ENCODE results near the gene CUL4A.

The CUL4A gene

DNA sequence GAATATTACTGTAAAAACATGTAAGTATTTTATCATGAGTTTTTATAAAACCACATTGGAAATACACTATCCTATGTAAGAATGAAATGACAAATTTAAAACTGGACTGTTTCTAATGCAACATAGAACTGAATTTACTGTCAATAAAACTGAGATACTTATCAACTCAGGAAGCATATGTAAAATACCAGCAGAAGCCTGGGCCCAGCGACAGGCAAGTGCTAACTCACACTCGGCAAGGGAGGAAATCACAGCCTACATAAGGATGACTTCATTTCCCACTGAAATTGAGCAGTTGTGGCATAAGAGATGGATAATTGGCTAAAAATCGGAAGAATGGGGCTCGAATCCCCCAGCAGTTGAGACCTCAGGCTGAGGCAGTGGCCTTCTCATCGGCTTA lies 38.9 kb upstream of the CUL4A start:
- DNase-seq (ENCODE audit: low spot score): no peak
- no peak overlapping the region for H3K4me3 ChIP-seq
- H3K27ac ChIP-seq: no peak overlapping the region
- TF ChIP-seq, protein P1, sequence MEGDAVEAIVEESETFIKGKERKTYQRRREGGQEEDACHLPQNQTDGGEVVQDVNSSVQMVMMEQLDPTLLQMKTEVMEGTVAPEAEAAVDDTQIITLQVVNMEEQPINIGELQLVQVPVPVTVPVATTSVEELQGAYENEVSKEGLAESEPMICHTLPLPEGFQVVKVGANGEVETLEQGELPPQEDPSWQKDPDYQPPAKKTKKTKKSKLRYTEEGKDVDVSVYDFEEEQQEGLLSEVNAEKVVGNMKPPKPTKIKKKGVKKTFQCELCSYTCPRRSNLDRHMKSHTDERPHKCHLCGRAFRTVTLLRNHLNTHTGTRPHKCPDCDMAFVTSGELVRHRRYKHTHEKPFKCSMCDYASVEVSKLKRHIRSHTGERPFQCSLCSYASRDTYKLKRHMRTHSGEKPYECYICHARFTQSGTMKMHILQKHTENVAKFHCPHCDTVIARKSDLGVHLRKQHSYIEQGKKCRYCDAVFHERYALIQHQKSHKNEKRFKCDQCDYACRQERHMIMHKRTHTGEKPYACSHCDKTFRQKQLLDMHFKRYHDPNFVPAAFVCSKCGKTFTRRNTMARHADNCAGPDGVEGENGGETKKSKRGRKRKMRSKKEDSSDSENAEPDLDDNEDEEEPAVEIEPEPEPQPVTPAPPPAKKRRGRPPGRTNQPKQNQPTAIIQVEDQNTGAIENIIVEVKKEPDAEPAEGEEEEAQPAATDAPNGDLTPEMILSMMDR (IDR thresholded peaks at IDR 0.05): no peak

DNA sequence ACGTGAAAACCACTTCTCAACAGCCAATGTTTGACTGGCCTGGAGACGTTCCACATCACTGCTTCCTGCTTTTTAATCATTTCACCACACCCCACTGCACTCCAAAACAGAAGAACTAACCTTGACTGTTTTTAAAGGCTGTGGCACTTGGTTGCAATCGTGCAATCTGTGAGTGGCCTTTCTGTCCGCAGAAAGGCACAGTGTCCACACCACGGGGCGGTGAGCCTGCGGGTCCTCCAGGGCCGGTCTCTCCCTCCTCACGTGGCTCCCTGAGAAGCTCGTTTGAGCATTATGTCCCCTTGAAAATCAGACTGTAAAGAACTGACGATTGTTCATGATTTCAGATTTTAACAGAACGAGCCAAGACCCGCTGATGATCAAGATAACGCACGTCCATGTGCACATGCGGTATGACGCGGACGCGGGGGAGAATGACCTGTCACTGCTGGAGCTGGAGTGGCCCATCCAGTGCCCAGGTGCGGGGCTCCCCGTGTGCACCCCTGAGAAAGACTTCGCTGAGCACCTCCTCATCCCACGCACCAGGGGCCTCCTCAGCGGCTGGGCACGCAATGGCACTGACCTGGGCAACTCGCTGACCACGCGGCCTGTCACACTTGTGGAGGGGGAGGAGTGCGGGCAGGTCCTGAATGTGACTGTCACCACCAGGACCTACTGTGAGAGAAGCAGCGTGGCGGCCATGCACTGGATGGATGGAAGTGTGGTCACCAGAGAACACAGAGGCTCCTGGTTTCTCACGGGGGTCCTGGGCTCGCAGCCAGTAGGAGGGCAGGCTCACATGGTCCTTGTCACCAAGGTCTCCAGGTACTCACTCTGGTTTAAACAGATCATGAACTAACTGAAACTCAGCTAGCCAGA lies 37.9 kb upstream of the CUL4A start:
- Histone ChIP-seq H3K4me3 (no peak overlapping the region), H3K27ac (no peak overlapping the region)
- TF ChIP-seq, protein P1 (IDR thresholded peaks at IDR 0.05): no peak
- DNase-seq (ENCODE audit: low spot score): no peak

DNA sequence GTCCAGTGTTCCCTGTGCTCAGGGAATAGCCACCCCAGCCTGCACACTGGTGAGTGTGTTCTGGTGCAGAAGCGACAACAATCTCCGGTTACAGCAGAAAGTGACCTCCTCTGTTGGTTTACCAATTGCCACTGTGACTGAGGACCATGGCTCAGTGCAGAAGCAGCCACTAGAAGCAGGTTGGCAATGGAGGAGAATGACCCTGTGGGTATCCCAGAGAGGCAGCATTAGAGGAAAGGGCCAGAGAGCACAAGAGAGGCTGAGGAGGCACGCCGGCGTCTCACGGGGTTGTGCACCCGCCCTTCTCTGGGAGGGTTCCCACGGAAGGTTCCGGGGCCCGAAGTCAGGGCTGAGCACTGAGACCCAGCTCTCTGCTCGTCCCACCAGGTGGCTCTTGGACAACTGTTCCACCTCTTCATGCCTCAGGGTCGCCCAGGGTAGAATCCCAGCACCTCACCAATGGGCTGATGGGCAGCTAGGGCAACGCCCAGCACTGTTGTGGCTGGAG lies 36.9 kb upstream of the CUL4A start:
- H3K4me3 ChIP-seq: no peak overlapping the region
- TF ChIP-seq, protein P1 (IDR thresholded peaks at IDR 0.05): no peak
- H3K27ac ChIP-seq: no peak overlapping the region
- DNase-seq (ENCODE audit: low spot score): no peak

DNA sequence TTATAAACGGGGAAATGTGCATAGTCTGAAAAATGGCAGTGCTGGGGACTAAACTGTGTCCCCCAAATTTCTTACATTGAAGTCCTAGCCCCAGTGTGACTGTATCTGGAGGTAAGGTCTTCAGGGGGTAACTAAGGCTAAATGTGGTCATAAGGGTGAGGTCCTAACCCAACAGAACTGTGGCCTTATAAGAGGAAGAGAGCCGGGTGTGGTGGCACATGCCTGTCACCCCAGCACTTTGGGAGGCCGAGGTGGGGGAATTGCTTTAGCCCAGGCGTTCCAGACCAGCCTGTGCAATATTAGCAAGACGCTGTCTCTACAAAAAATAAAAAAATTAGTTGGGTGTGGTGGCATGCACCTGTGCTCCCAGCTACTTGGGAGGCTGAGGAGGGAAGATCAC lies 33.1 kb upstream of the CUL4A start:
- no peak overlapping the region for H3K4me3 ChIP-seq
- no peak overlapping the region for H3K27ac ChIP-seq
- no peak for DNase-seq (ENCODE audit: low spot score)
- TF ChIP-seq, protein P1 (IDR thresholded peaks at IDR 0.05): no peak

DNA sequence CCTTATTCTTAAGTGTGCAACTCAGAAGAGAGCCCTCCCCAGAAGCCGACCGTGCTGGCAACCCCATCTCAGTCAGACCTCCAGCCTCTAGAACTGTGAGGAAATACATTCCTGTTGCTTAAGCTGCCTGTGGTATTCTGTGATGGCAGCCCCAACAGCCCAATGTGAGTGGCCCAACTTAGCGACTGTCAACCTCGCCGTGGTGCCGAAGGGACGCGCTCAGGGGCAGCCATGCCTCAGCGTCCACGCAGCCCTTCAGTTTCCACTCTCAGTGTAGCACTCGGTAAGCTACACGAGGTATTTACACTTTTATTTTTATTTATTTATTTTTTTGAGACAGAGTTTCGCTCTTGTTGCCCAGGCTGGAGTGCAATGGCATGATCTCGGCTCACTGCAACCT lies 32.6 kb upstream of the CUL4A start:
- Histone ChIP-seq H3K27ac (no peak overlapping the region), H3K4me3 (no peak overlapping the region)
- no peak for DNase-seq (ENCODE audit: low spot score)
- TF ChIP-seq, protein P1 (IDR thresholded peaks at IDR 0.05): no peak

DNA sequence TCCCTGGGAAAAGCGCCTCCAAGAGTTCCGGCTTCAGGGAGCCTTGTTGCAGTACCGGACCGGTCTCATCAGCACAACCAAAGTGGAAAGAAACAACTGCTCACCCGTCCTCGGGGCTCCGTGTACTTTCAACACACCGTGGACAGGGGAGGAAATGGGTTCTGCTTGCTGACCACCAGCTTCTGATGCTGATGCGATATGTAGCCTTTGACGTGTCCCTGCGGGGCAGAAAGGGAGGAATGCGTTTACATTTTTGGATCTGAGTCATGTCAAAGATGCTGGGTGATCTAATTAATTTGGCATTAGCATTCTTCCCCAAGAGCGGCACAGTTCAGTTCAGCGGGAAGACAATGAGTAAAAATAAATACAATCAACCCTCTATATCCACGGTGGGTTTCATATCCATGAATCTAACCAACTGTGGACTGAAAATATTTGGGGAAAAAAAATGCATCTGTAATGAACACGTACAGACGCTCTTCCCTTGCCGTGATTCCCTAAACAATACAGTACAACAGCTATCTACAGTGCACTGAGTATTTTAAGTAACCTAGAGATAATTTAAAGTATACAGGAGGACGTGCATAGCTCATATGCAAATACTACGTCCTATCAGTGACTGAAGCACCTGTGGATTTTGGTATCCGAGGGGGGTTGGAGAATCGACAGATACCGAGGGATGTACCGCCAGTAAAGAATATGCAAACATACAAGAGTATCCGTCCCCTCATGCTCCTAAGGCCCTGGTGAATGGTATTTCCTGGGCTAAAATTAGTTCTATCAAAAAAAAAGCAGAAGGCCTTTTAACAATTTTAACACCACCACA lies 31.1 kb upstream of the CUL4A start:
- TF ChIP-seq, protein P1 (IDR thresholded peaks at IDR 0.05): no peak
- H3K4me3 ChIP-seq: no peak overlapping the region
- no peak overlapping the region for H3K27ac ChIP-seq
- DNase-seq (ENCODE audit: low spot score): no peak

All from coronary artery (tissue), 2 donors.